Adrenal gland (tissue), 12 donors: Measurements from ENCODE around the gene ADD3. TPM values are rescaled to one million over a fixed set of nuclear protein-coding genes. Genes with fewer than 3 reads are reported as not detected.

Experiments
- DNase-seq, 7 donors: peaks; one replicate each; pipeline ENCODE4 v3.0.0-alpha.2; 2019 to 2020
- H3K27ac ChIP-seq, 5 donors: fragments of 200-600 bp; sonication (generic) in 4 of 5; 1 replicate in 3 of 5; 2 replicates in 2 of 5; pipeline versions ENCODE4 v1.5.1 to v1.8.0; 2016 to 2020; ENCODE audit warnings: mild to moderate bottlenecking in 1 of 5
- H3K27me3 ChIP-seq: fragments of 200-600 bp; 2 replicates; pipeline ENCODE4 v1.8.0; 2021
- H3K36me3 ChIP-seq, 2 donors: fragments of 200-600 bp; replicated peaks in 1 of 2; 1 replicate in 1 of 2; 2 replicates in 1 of 2; pipeline versions ENCODE4 v1.5.1 to v1.8.0; 2018 to 2022
- H3K4me1 ChIP-seq, 2 donors: fragments of 200-600 bp; replicated peaks in 1 of 2; 1 replicate in 1 of 2; 2 replicates in 1 of 2; pipeline versions ENCODE4 v1.5.1 to v1.8.0; 2018 to 2021
- H3K4me3 ChIP-seq, 4 donors: fragments of 200-600 bp; sonication (generic) in 3 of 4; one replicate each; pipeline ENCODE4 v1.5.1; 2016 to 2018
- H3K9me3 ChIP-seq, 3 donors: fragments of 200-600 bp; sonication (generic) in 1 of 3; replicated peaks in 1 of 3; 1 replicate in 2 of 3; 2 replicates in 1 of 3; pipeline versions ENCODE4 v1.5.1 to v1.8.0; 2016 to 2021
- POLR2A ChIP-seq, 2 donors: fragments of 450-650 bp; IDR thresholded peaks; one replicate each; pipeline ENCODE4 v1.6.1; 2017; ENCODE audit warnings: antibody characterized with exemption in 2 of 2, mild to moderate bottlenecking in 2 of 2, moderate library complexity in 1 of 2
- WGBS, 4 donors: extraction: QIAGEN DNeasy Blood & Tissue Kit in 2 of 4; methylation state at CpG; one replicate each; pipeline versions ENCODE4 v1.1.5 to v1.1.7; 2013 to 2017; 5-methylcytosine and 5-hydroxymethylcytosine counted together
- intact Hi-C, 2 donors: fragments of 100-400 bp; cut with DNase I; formaldehyde crosslinking; loops; one replicate each; pipeline versions ENCODE4 v1.14.1 to v1.15.0; 2022 to 2023
- polyA plus RNA-seq, 3 donors: library from polyadenylated mRNA; stranded (reverse); fragments of 200-250 nt in 2 of 3; fragments of 350-450 nt in 1 of 3; fragmentation: Illumina TruSeq in 1 of 3; extraction: RNeasy Lipid Tissue Mini Kit (QIAGEN cat#74804) in 1 of 3; gene quantifications; one replicate each; pipeline ENCODE4 v1.2.3, GENCODE V29; 2013 to 2014
- total RNA-seq, 9 donors: library from RNA; depleted of rRNA in 4 of 9; stranded (reverse); fragments of >200 nt in 4 of 9; fragments of 120-200 nt in 1 of 9; fragmentation: NEBNext Ultra II Directional in 1 of 9; extraction: Animal tissue kit (Norgen Biotek cat#: 25700) in 1 of 9; gene quantifications; one replicate each; pipeline versions ENCODE4 v1.1.0 to v1.2.4, GENCODE V29; 2013 to 2023
- TF ChIP-seq, protein P1 (sequence below), 6 experiments: fragments of 450-650 bp in 4 of 6; fragments of 200-600 bp in 2 of 6; sonication (generic) in 1 of 6; IDR thresholded peaks; 1 replicate in 5 of 6; 2 replicates in 1 of 6; pipeline versions ENCODE4 v1.5.1 to v1.8.0; 2016 to 2021; ENCODE audit warnings: antibody characterized with exemption in 6 of 6, mild to moderate bottlenecking in 2 of 6, moderate library complexity in 1 of 6
- donor health status: healthy with polysubstance abuse.
- donor health status: Bipolar disorder and iron deficiency.
- donor health status: DM: yes; HTN: yes; CAD: no.
- donor health status: DM: no; HTN: no; CAD: no.
- donor health status: DM: no; HTN: no; CAD: no.
- donor health status: DM: yes; HTN: yes; CAD: no.

Gene ADD3
- total and polyA plus RNA-seq, 12 donors = 15.6 to 122 (median 43.4) TPM

DNA sequence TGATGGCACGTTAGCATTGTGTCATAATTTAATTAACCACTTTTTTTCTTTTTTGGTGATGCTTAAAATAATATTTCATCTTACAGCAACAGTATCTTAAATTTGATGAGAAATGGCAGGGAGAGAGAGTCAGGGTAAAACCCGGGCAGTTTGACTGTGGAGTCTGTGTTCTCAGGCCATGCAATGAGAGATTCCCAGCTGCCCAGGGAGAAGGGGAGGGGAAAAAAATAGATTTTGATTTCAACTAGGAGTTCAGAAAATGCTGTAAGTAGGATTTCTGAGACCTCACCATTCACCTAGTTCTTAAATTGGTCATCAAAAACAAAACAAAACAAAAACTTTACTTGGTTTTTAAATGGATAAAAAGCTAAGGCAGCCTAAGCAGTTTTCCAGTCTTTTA is 47.1 kb upstream of the ADD3 start:
- no peaks in the 10 kb centered on the region for H3K4me1 ChIP-seq
- no peaks in the 10 kb centered on the region for H3K36me3 ChIP-seq
- intact Hi-C loops = no loop called here
- TF ChIP-seq POLR2A (IDR thresholded peaks at IDR 0.05) = no peak
- TF ChIP-seq, protein P1, sequence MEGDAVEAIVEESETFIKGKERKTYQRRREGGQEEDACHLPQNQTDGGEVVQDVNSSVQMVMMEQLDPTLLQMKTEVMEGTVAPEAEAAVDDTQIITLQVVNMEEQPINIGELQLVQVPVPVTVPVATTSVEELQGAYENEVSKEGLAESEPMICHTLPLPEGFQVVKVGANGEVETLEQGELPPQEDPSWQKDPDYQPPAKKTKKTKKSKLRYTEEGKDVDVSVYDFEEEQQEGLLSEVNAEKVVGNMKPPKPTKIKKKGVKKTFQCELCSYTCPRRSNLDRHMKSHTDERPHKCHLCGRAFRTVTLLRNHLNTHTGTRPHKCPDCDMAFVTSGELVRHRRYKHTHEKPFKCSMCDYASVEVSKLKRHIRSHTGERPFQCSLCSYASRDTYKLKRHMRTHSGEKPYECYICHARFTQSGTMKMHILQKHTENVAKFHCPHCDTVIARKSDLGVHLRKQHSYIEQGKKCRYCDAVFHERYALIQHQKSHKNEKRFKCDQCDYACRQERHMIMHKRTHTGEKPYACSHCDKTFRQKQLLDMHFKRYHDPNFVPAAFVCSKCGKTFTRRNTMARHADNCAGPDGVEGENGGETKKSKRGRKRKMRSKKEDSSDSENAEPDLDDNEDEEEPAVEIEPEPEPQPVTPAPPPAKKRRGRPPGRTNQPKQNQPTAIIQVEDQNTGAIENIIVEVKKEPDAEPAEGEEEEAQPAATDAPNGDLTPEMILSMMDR (IDR thresholded peaks at IDR 0.05) = no peak
- H3K4me3 ChIP-seq = no peak overlapping the region
- no peaks in the 10 kb centered on the region for H3K27me3 ChIP-seq
- WGBS, 4 donors = 67 to 81% (median 75%) methylated on average over 2 of the region's 2 CpGs
- no peaks in the 10 kb centered on the region for H3K9me3 ChIP-seq
- DNase-seq = no peak
- H3K27ac ChIP-seq = no peak overlapping the region

DNA sequence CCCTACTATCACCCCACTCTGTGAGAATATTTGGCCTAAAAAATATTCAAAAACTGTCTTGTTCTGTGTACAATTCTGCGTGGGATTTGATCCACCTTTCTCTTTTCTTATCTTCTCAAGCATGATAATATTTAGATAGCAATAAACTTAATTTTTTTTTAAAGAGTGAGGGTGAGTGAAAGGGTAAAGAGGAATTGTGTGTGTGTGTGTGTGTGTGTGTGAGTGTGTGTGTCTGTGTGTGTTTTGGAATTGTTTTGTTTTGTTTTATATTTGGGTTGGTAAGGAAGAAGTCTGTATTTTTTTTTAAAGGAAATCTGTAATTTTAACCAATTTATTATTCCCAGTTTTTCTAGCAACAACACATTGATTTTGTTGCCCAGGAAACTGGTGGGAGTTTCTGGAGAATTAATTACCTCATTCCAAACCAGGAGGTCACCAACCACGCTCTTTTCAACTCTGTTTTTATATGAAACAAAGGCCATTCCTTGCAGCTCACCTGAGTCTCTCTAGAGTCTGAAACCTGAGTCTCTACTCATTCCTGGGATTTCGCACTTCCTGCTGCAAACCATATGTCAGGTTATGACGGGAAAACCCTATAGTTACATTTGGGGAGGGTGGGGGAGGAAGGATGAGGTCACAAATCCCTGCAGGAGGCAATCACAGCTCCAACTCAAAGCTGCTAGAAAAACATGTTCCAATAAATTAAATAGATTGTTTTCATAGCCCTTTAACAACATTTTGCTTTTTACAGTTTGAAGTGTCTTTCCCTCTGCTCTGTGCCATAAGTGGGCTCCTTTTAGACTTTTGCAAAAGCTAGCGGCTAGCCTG is 46.4 kb upstream of the ADD3 start:
- 70 to 85% (median 77%) methylated on average over 5 of the region's 5 CpGs for WGBS, 4 donors
- intact Hi-C loops = no loop called here
- no peak for TF ChIP-seq POLR2A (IDR thresholded peaks at IDR 0.05)
- TF ChIP-seq, protein P1 (IDR thresholded peaks at IDR 0.05) = no peak
- H3K4me3 ChIP-seq = no peak overlapping the region
- no peak overlapping the region for H3K27ac ChIP-seq
- H3K4me1 ChIP-seq = no peaks in the 10 kb centered on the region
- no peaks in the 10 kb centered on the region for H3K36me3 ChIP-seq
- no peaks in the 10 kb centered on the region for H3K9me3 ChIP-seq
- no peaks in the 10 kb centered on the region for H3K27me3 ChIP-seq
- DNase-seq = no peak

DNA sequence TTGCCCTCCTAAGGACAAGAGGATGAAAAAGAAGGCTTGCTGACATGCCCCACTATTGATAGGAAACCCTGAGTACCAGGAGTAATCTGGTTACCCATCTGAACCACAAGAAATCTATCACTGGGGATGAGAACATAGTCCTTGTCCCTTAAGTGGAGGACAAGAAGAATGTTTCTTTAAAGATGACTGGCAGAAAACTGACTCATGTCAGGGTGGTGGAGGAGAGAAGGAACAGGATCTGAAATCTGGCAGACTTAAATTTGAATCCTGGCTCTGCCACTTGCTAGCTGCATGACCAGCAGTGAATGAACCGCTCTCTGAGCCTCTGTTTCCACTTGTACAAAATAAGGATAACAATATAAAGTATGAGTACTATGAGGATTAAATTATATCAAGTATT is 45.5 kb upstream of the ADD3 start:
- no peaks in the 10 kb centered on the region for H3K27me3 ChIP-seq
- H3K9me3 ChIP-seq = no peaks in the 10 kb centered on the region
- TF ChIP-seq POLR2A (IDR thresholded peaks at IDR 0.05) = no peak
- TF ChIP-seq, protein P1 (IDR thresholded peaks at IDR 0.05) = no peak
- no peak for DNase-seq
- H3K4me1 ChIP-seq = peaks cover 0 to 6% of the 10 kb centered on the region in 2 donors
- WGBS, 4 donors = 91 to 98% (median 95%) methylated on average over 1 of the region's 1 CpG
- no peak overlapping the region for H3K27ac ChIP-seq
- intact Hi-C loops = no loop called here
- H3K36me3 ChIP-seq = no peaks in the 10 kb centered on the region
- H3K4me3 ChIP-seq = no peak overlapping the region

DNA sequence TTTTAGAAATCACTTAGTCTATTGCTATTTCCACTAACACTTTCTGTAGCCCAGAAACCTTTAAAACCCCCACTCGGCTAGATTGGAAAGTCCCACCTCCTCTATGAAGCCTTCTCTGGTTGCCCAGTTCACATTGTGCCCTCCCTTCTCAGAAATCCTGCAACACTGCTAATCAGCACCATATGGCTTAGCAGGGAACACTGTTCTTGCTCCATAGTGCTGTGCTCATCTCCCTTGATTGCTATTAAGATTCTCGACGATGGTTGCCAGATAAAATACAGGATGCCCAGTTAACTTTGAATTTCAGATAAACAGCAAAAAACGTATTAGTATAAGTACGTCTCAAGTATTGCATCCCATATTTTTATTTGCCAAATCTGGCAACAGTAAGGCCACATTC is 44.3 kb upstream of the ADD3 start:
- Histone ChIP-seq H3K9me3 (no peaks in the 10 kb centered on the region), H3K27me3 (no peaks in the 10 kb centered on the region), H3K4me3 (no peak overlapping the region), H3K27ac (no peak overlapping the region), H3K36me3 (no peaks in the 10 kb centered on the region), H3K4me1 (peaks cover 0 to 14% of the 10 kb centered on the region in 2 donors)
- WGBS, 4 donors = 65 to 72% (median 71%) methylated on average over 5 of the region's 5 CpGs
- TF ChIP-seq POLR2A (IDR thresholded peaks at IDR 0.05) = no peak
- intact Hi-C loops = no loop called here
- DNase-seq = no peak

DNA sequence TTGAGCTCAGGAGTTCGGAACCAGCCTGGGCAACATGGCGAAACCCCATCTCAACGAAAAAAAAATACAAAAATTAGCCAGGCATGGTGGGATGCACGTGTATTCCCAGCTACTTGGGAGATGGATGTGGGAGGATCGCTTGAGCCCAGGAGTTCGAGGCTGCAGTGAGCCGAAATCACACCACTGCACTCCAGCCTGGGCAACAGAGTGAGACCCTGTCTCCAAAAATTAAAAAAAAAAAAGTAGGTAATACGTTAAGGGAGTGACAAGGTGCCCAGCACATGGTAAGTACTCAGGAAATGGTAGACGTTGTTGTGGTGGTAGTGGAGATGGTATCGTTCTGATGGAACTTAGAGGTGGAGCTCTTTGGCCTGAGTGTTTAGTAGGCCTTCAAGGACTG is 43.5 kb upstream of the ADD3 start:
- 80 to 93% (median 90%) methylated on average over 10 of the region's 10 CpGs for WGBS, 4 donors
- TF ChIP-seq POLR2A (IDR thresholded peaks at IDR 0.05) = no peak
- TF ChIP-seq, protein P1 (IDR thresholded peaks at IDR 0.05) = no peak
- intact Hi-C loops = no loop called here
- DNase-seq = no peak
- Histone ChIP-seq H3K4me1 (peaks cover 0 to 19% of the 10 kb centered on the region in 2 donors), H3K27me3 (no peaks in the 10 kb centered on the region), H3K27ac (no peak overlapping the region), H3K36me3 (no peaks in the 10 kb centered on the region), H3K9me3 (no peaks in the 10 kb centered on the region), H3K4me3 (no peak overlapping the region)
